Neural progenitor cell (in vitro differentiated cells): ENCODE data around the gene PDGFD. TPM values are rescaled to one million over a fixed set of nuclear protein-coding genes. Genes with fewer than 3 reads are reported as not detected.

ENCODE experiments used
- DNase-seq: peaks from one replicate; pipeline ENCODE4 v3.0.0-alpha.2; 2016; ENCODE audit warnings: low spot score
- H2AFZ ChIP-seq: fragments of 200-600 bp; sonication (generic); replicated peaks from 2 replicates; pipeline ENCODE4 v1.6.1; 2016; ENCODE audit warnings: antibody characterized with exemption
- H3F3A ChIP-seq: fragments of 200-600 bp; sonication (generic); 2 replicates; pipeline ENCODE4 v1.6.1; 2016; ENCODE audit warnings: antibody characterized with exemption, low read depth
- H3K27ac ChIP-seq: fragments of 200-600 bp; sonication (generic); 2 replicates; pipeline ENCODE4 v1.5.1; 2016; ENCODE audit warnings: mild to moderate bottlenecking
- H3K27me3 ChIP-seq: fragments of 200-600 bp; sonication (generic); 2 replicates; pipeline ENCODE4 v1.6.1; 2016; ENCODE audit warnings: mild to moderate bottlenecking, moderate library complexity
- H3K36me3 ChIP-seq: fragments of 200-600 bp; sonication (generic); 2 replicates; pipeline ENCODE4 v1.5.1; 2016
- H3K4me1 ChIP-seq: fragments of 200-600 bp; sonication (generic); 2 replicates; pipeline ENCODE4 v1.6.1; 2016; ENCODE audit warnings: mixed run types
- H3K4me2 ChIP-seq: fragments of 200-600 bp; sonication (generic); 2 replicates; pipeline ENCODE4 v1.6.1; 2016
- H3K4me3 ChIP-seq: fragments of 200-600 bp; sonication (generic); 2 replicates; pipeline ENCODE4 v1.5.1; 2016
- H3K79me2 ChIP-seq: fragments of 200-600 bp; sonication (generic); 2 replicates; pipeline ENCODE4 v1.6.1; 2016; ENCODE audit warnings: low read depth
- H3K9ac ChIP-seq: fragments of 200-600 bp; sonication (generic); 2 replicates; pipeline ENCODE4 v1.6.1; 2016
- H3K9me3 ChIP-seq: fragments of 200-600 bp; sonication (generic); 2 replicates; pipeline ENCODE4 v1.5.1; 2016; ENCODE audit warnings: low read depth
- H4K20me1 ChIP-seq: fragments of 200-600 bp; sonication (generic); 2 replicates; pipeline ENCODE4 v1.6.1; 2016; ENCODE audit warnings: low read depth
- H3K27ac Mint-ChIP-seq: 3 replicates; pipeline ENCODE4 v1.8.0; 2021; ENCODE audit warnings: mixed read lengths
- H3K27me3 Mint-ChIP-seq: 2 replicates; pipeline ENCODE4 v1.8.0; 2022; ENCODE audit warnings: low read depth, mild to moderate bottlenecking, inconsistent platforms, moderate library complexity, mixed read lengths; ENCODE audit not compliant: insufficient read depth
- H3K36me3 Mint-ChIP-seq: 3 replicates; pipeline ENCODE4 v1.8.0; 2021; ENCODE audit warnings: mixed read lengths
- H3K4me1 Mint-ChIP-seq: 3 replicates; pipeline ENCODE4 v1.8.0; 2021; ENCODE audit warnings: mixed read lengths
- H3K4me3 Mint-ChIP-seq: 3 replicates; pipeline ENCODE4 v1.8.0; 2021; ENCODE audit warnings: mild to moderate bottlenecking, moderate library complexity, mixed read lengths
- H3K9me3 Mint-ChIP-seq: 3 replicates; pipeline ENCODE4 v1.8.0; 2020; ENCODE audit warnings: mixed read lengths
- CTCF ChIP-seq: fragments of 200-600 bp; sonication (generic); IDR thresholded peaks from 2 replicates; pipeline ENCODE4 v1.5.1; 2017; ENCODE audit warnings: antibody characterized with exemption, mild to moderate bottlenecking
- EZH2 ChIP-seq: fragments of 200-600 bp; sonication (generic); IDR thresholded peaks from 2 replicates; pipeline ENCODE4 v1.6.1; 2017; ENCODE audit warnings: antibody characterized with exemption, mild to moderate bottlenecking, moderate library complexity
- EZH2phosphoT487 ChIP-seq: fragments of 200-600 bp; sonication (generic); IDR thresholded peaks from 2 replicates; pipeline ENCODE4 v1.6.1; 2017; ENCODE audit warnings: antibody characterized with exemption
- total RNA-seq: library from RNA; depleted of rRNA; stranded (reverse); fragments of >200 nt; gene quantifications from 2 replicates; pipeline ENCODE4 v1.2.3, GENCODE V29; 2015; ENCODE audit warnings: low replicate concordance

PDGFD gene
- total RNA-seq, 1 donor from 2014 or later, result 3.7 TPM

- no peaks in the 10 kb centered on the region for H3K9me3 ChIP-seq
- no peak for DNase-seq
- no peak overlapping the region for H3K4me3 Mint-ChIP-seq
- H3K4me2 ChIP-seq, result no peak overlapping the region
- H3K27me3 ChIP-seq, result no peaks in the 10 kb centered on the region
- H3K4me3 ChIP-seq, result no peak overlapping the region
- H3K9me3 Mint-ChIP-seq, result no peaks in the 10 kb centered on the region
- peaks cover 9% of the 10 kb centered on the region for H3K4me1 Mint-ChIP-seq
- no peaks in the 10 kb centered on the region for H4K20me1 ChIP-seq
- no peaks in the 10 kb centered on the region for H3K4me1 ChIP-seq
- H3K27ac ChIP-seq, result no peak overlapping the region
- no peak overlapping the region for H2AFZ ChIP-seq
- peaks cover 3% of the 10 kb centered on the region for H3K36me3 Mint-ChIP-seq
- no peaks in the 10 kb centered on the region for H3F3A ChIP-seq
- no peak for TF ChIP-seq EZH2
- no peak for TF ChIP-seq CTCF
- no peak for TF ChIP-seq EZH2phosphoT487
- no peak overlapping the region for H3K27ac Mint-ChIP-seq
- H3K36me3 ChIP-seq, result no peaks in the 10 kb centered on the region
- no peak overlapping the region for H3K9ac ChIP-seq
- H3K27me3 Mint-ChIP-seq, result peaks cover 6% of the 10 kb centered on the region
- no peaks in the 10 kb centered on the region for H3K79me2 ChIP-seq
Measured at GRCh38 chr11:103994518-103994917, 169.4 kb downstream of the PDGFD start.

- H3K4me2 ChIP-seq, result no peak overlapping the region
- H3K4me1 Mint-ChIP-seq, result peaks cover 6% of the 10 kb centered on the region
Measured at GRCh38 chr11:103994094-103994493, 169.9 kb downstream of the PDGFD start.

GRCh38 chr11:103993507-103993906 is 170.4 kb downstream of the PDGFD start:
- H3K9ac ChIP-seq, result no peak overlapping the region
- H3K4me2 ChIP-seq, result no peak overlapping the region
- H3K9me3 ChIP-seq, result no peaks in the 10 kb centered on the region
- no peak for DNase-seq
- no peaks in the 10 kb centered on the region for H3K4me1 ChIP-seq
- H3F3A ChIP-seq, result no peaks in the 10 kb centered on the region
- no peak overlapping the region for H3K27ac ChIP-seq
- Mint-ChIP-seq H3K4me3 (no peak overlapping the region), H3K9me3 (no peaks in the 10 kb centered on the region), H3K36me3 (peaks cover 3% of the 10 kb centered on the region), H3K27ac (no peak overlapping the region), H3K4me1 (peaks cover 3% of the 10 kb centered on the region), H3K27me3 (peaks cover 6% of the 10 kb centered on the region)
- no peaks in the 10 kb centered on the region for H3K27me3 ChIP-seq
- no peaks in the 10 kb centered on the region for H3K79me2 ChIP-seq
- TF ChIP-seq CTCF (no peak), EZH2phosphoT487 (no peak), EZH2 (no peak)
- H3K4me3 ChIP-seq, result no peak overlapping the region
- no peak overlapping the region for H2AFZ ChIP-seq
- H4K20me1 ChIP-seq, result no peaks in the 10 kb centered on the region
- H3K36me3 ChIP-seq, result no peaks in the 10 kb centered on the region

More at GRCh38 chr11:103994094-103994493, 169.9 kb downstream of the PDGFD start:
- Histone ChIP-seq H3K4me3 (no peak overlapping the region), H3K4me1 (no peaks in the 10 kb centered on the region), H4K20me1 (no peaks in the 10 kb centered on the region), H3K27me3 (no peaks in the 10 kb centered on the region), H2AFZ (no peak overlapping the region), H3K9me3 (no peaks in the 10 kb centered on the region), H3K9ac (no peak overlapping the region), H3F3A (no peaks in the 10 kb centered on the region), H3K27ac (no peak overlapping the region), H3K79me2 (no peaks in the 10 kb centered on the region), H3K36me3 (no peaks in the 10 kb centered on the region)
- H3K4me3 Mint-ChIP-seq, result no peak overlapping the region
- peaks cover 6% of the 10 kb centered on the region for H3K27me3 Mint-ChIP-seq
- H3K36me3 Mint-ChIP-seq, result peaks cover 3% of the 10 kb centered on the region
- TF ChIP-seq EZH2phosphoT487 (no peak), EZH2 (no peak), CTCF (no peak)
- H3K9me3 Mint-ChIP-seq, result no peaks in the 10 kb centered on the region
- no peak overlapping the region for H3K27ac Mint-ChIP-seq
- no peak for DNase-seq

GRCh38 chr11:103988595-103988969 is 175.4 kb downstream of the PDGFD start:
- H3K36me3 Mint-ChIP-seq, result peaks cover 1% of the 10 kb centered on the region
- DNase-seq, result no peak
- no peaks in the 10 kb centered on the region for H3K36me3 ChIP-seq
- H3K79me2 ChIP-seq, result no peaks in the 10 kb centered on the region
- no peak overlapping the region for H2AFZ ChIP-seq
- H3F3A ChIP-seq, result peaks cover 5% of the 10 kb centered on the region
- H3K4me3 ChIP-seq, result no peak overlapping the region
- H3K4me2 ChIP-seq, result no peak overlapping the region
- peaks cover 11% of the 10 kb centered on the region for H3K27me3 Mint-ChIP-seq
- H3K9me3 Mint-ChIP-seq, result no peaks in the 10 kb centered on the region
- no peaks in the 10 kb centered on the region for H4K20me1 ChIP-seq
- no peaks in the 10 kb centered on the region for H3K9me3 ChIP-seq
- TF ChIP-seq CTCF, result no peak
- TF ChIP-seq EZH2, result no peak
- TF ChIP-seq EZH2phosphoT487, result no peak
- H3K4me1 Mint-ChIP-seq, result peaks cover 8% of the 10 kb centered on the region
- H3K4me1 ChIP-seq, result peaks cover 11% of the 10 kb centered on the region
- H3K4me3 Mint-ChIP-seq, result no peak overlapping the region
- no peak overlapping the region for H3K9ac ChIP-seq
- H3K27ac Mint-ChIP-seq, result no peak overlapping the region
- no peaks in the 10 kb centered on the region for H3K27me3 ChIP-seq
- H3K27ac ChIP-seq, result no peak overlapping the region
